NCI-H1694 (cell line): Measurements from ENCODE around the gene CDH4.

Experiments
- DNase-seq: peaks from one replicate; lab custom pipeline; 2025; lab: John Stamatoyannopoulos, UW

CDH4 gene

GRCh38 chr20:61807471-61808160 lies 555.6 kb downstream of the CDH4 start:
- DNase-seq: no peak

GRCh38 chr20:61808447-61808846 lies 556.4 kb downstream of the CDH4 start:
- DNase-seq: no peak

- no peak for DNase-seq
Observed at GRCh38 chr20:61809006-61809770, 557.1 kb downstream of the CDH4 start.

GRCh38 chr20:61810066-61810737 lies 558.1 kb downstream of the CDH4 start:
- DNase-seq: no peak

- DNase-seq: no peak
Observed at GRCh38 chr20:61810738-61811135, 558.7 kb downstream of the CDH4 start.

GRCh38 chr20:61811166-61811565 lies 559.1 kb downstream of the CDH4 start:
- DNase-seq: no peak

GRCh38 chr20:61812121-61812844 lies 560.2 kb downstream of the CDH4 start:
- DNase-seq: no peak

- no peak for DNase-seq
Observed at GRCh38 chr20:61812845-61813485, 560.9 kb downstream of the CDH4 start.

GRCh38 chr20:61813791-61814190 lies 561.7 kb downstream of the CDH4 start:
- no peak for DNase-seq

GRCh38 chr20:61814244-61814643 lies 562.2 kb downstream of the CDH4 start:
- DNase-seq: no peak

GRCh38 chr20:61814726-61815125 lies 562.7 kb downstream of the CDH4 start:
- DNase-seq: no peak

- no peak for DNase-seq
Observed at GRCh38 chr20:61815176-61815575, 563.1 kb downstream of the CDH4 start.

- DNase-seq: no peak
Observed at GRCh38 chr20:61815678-61816077, 563.6 kb downstream of the CDH4 start.

GRCh38 chr20:61816606-61817460 lies 564.8 kb downstream of the CDH4 start:
- DNase-seq: no peak

GRCh38 chr20:61817575-61817974 lies 565.5 kb downstream of the CDH4 start:
- DNase-seq: no peak

GRCh38 chr20:61818746-61819573 lies 566.9 kb downstream of the CDH4 start:
- DNase-seq: no peak

- no peak for DNase-seq
Observed at GRCh38 chr20:61819574-61819846, 567.4 kb downstream of the CDH4 start.

GRCh38 chr20:61819921-61820825 lies 568.1 kb downstream of the CDH4 start:
- no peak for DNase-seq

- DNase-seq: no peak
Observed at GRCh38 chr20:61821735-61822134, 569.7 kb downstream of the CDH4 start.
